ENCODE data around the gene ATP6V0A1.
A peak's percentile ranks its signal among the peaks of the same experiment; 100 is the strongest.

DNA sequence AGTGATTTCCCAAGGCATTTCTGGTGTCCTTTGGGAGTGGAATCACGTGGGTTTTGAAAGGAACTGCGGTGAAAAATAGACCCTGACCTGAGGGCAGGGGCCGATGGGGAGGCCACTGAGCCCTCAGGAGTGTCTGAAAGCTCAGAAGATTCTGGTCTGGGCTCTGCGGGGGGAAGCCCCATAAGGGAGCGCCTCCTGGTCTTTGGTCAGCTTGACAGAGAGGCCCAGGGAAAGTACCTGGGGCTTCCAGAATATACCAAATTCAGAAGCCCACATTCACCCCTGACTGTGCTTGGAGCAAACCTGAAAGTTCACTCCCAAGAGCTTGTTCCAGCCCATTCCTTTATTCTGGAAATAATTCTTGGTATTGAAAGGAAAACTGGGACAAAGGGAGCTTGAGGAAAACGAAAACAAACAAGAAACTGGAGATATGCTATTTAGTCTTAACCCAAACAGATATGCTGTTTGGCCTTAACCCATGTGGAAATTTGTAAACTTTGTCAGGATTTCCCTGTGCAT is 54.1 kb downstream of the ATP6V0A1 start:
- TF ChIP-seq, protein P1, sequence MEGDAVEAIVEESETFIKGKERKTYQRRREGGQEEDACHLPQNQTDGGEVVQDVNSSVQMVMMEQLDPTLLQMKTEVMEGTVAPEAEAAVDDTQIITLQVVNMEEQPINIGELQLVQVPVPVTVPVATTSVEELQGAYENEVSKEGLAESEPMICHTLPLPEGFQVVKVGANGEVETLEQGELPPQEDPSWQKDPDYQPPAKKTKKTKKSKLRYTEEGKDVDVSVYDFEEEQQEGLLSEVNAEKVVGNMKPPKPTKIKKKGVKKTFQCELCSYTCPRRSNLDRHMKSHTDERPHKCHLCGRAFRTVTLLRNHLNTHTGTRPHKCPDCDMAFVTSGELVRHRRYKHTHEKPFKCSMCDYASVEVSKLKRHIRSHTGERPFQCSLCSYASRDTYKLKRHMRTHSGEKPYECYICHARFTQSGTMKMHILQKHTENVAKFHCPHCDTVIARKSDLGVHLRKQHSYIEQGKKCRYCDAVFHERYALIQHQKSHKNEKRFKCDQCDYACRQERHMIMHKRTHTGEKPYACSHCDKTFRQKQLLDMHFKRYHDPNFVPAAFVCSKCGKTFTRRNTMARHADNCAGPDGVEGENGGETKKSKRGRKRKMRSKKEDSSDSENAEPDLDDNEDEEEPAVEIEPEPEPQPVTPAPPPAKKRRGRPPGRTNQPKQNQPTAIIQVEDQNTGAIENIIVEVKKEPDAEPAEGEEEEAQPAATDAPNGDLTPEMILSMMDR (IDR thresholded peaks at IDR 0.05; ENCODE audit: low read depth, low read length, missing input control), result no peak
- no peak for TF ChIP-seq JUND (IDR thresholded peaks at IDR 0.05)
- TF ChIP-seq TAF1 (conservative IDR thresholded peaks at IDR 0.05), result no peak
- TF ChIP-seq SP1 (IDR thresholded peaks at IDR 0.05), result peak; percentile 7
- TF ChIP-seq NR2F2 (IDR thresholded peaks at IDR 0.05), result peak; percentile 41
- TF ChIP-seq, protein P2, sequence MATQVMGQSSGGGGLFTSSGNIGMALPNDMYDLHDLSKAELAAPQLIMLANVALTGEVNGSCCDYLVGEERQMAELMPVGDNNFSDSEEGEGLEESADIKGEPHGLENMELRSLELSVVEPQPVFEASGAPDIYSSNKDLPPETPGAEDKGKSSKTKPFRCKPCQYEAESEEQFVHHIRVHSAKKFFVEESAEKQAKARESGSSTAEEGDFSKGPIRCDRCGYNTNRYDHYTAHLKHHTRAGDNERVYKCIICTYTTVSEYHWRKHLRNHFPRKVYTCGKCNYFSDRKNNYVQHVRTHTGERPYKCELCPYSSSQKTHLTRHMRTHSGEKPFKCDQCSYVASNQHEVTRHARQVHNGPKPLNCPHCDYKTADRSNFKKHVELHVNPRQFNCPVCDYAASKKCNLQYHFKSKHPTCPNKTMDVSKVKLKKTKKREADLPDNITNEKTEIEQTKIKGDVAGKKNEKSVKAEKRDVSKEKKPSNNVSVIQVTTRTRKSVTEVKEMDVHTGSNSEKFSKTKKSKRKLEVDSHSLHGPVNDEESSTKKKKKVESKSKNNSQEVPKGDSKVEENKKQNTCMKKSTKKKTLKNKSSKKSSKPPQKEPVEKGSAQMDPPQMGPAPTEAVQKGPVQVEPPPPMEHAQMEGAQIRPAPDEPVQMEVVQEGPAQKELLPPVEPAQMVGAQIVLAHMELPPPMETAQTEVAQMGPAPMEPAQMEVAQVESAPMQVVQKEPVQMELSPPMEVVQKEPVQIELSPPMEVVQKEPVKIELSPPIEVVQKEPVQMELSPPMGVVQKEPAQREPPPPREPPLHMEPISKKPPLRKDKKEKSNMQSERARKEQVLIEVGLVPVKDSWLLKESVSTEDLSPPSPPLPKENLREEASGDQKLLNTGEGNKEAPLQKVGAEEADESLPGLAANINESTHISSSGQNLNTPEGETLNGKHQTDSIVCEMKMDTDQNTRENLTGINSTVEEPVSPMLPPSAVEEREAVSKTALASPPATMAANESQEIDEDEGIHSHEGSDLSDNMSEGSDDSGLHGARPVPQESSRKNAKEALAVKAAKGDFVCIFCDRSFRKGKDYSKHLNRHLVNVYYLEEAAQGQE (IDR thresholded peaks at IDR 0.05), result peak; percentile 75
- TF ChIP-seq EGR1 (IDR thresholded peaks at IDR 0.05; ENCODE audit: low read depth in 2 of 2), result no peak
- no peak for TF ChIP-seq HNF4G (IDR thresholded peaks at IDR 0.05)
- TF ChIP-seq, protein P3, sequence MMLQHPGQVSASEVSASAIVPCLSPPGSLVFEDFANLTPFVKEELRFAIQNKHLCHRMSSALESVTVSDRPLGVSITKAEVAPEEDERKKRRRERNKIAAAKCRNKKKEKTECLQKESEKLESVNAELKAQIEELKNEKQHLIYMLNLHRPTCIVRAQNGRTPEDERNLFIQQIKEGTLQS (IDR thresholded peaks at IDR 0.05), result no peak
- peak; percentile 19 for TF ChIP-seq YY1 (IDR thresholded peaks at IDR 0.05)
